Esophagus mucosa (tissue), 1 donor: ENCODE data around the gene CFAP47. TPM values are rescaled to one million over a fixed set of nuclear protein-coding genes. Genes with fewer than 3 reads are reported as not detected.

Experiments used
- ATAC-seq: fragments of 200-7000 bp; cut with Tn5 transposase; one replicate; pipeline ENCODE4 v1.9.1; 2020
- total RNA-seq: library from RNA; stranded (reverse); gene quantifications from one replicate; pipeline ENCODE4 v1.2.4, GENCODE V29; 2023
- donor health status: DM: yes; HTN: yes; CAD: no.

The CFAP47 gene
- total RNA-seq, 1 donor from 2014 or later, result not detected

DNA sequence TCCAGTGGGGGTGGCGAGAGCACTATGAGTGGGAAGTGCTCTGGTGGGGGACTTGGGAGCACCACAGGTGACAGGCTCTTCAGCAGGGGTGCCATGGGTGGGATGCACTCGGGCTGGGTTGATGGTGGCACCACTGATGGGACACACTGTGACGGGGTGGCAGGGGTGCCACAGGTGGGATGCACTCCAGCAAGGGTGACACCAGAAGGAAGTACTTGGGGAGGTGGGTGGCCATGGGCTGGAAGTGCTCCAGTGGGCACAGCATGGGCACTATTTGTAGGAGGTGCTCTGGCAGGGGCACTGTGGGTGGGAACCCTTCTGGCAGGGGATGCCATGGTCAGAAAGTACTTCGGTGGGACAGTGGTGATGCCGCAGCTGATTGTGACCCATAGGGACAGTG is 346.6 kb downstream of the CFAP47 start:
- ATAC-seq, result no peak

DNA sequence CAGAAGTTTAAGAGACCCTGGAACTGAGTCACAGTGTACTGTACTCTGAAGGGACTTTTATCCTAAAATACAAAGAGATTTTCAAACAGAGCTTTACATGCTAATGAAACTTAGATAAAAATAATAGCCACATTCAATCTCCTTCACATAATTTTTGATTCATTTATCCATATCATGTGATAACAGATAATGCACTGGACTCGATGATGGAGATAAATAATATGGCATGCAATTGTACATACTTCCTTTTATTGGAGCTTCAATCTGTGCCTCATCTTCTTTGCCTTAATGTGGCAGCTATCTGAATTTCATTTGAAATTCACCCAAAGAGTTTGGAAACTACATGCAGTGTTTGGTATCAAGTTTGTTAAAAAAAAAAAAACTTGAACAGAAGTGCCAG is 390.6 kb downstream of the CFAP47 start:
- ATAC-seq, result no peak

DNA sequence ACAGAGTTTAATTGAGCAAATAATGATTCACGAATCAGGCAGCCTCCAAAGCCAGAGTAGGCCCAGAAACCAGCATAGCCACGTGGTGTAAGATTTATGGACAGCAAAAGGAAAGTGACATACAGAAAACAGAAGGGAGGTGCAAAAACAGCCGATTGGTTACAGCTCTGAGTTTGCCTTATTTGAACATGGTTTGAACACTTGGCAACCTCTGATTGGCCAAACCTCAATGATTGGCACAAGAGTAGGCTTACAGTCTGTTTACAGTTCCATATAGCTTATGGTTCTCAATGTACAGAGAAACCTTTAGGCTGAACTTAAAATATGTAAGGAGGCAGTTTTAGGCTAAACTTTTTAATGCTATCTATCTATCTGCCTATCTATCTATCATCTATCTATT is 394.8 kb downstream of the CFAP47 start:
- ATAC-seq, result no peak

DNA sequence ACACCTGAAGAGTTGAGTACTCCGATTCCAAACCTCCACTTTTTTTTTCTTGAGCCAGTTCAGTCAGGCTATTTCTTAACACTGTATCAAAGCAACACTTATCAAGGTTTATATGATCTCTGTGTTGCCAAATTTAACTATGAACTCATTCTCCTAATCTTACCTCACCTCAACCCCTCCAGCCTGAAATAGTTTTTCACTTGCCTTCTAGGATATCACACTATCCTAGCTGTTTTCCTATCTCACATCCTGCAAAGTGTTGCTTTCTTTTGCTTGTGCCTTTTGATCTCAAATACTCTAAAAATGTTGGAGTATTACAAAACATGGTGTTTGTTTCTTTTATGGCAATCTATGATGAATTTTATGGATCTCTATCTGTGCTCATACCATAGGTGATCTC is 415.0 kb downstream of the CFAP47 start:
- no peak for ATAC-seq

DNA sequence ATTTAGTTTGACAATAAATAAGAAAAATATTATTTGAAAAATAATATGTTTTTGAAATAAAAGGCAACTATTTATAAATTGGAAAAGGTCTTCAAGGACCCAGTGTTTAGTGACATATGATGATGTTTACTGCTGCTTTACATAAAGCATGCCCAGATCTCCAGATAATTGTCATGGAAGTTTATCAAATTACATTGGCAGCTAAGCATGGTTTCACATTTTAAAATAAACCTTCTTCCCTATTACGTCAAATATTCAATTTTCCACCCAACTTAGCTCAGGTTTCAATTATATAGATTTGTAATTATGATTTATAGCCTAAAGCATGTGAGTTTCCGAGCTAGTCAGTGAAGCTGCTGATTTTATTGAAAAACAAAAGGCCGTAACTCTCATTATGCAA is 417.2 kb downstream of the CFAP47 start:
- no peak for ATAC-seq

DNA sequence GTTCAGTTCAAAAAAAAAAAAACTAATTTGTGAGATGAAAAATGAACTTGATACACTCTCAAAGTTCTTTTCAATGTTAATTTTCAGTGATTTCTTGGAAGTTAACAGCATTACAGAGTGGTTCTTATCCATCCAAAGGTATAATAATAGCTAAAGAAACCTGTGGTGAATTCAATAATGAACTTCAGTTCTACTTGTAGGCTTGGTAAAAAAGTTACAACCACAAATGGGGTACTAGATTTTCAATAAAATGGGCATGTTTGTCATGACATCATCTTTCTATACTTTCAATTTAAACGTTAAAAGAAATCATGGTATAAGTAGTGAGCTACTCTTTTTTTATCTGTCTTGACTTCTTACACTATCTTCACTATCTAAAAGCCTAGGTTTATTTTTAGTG is 424.8 kb downstream of the CFAP47 start:
- no peak for ATAC-seq

DNA sequence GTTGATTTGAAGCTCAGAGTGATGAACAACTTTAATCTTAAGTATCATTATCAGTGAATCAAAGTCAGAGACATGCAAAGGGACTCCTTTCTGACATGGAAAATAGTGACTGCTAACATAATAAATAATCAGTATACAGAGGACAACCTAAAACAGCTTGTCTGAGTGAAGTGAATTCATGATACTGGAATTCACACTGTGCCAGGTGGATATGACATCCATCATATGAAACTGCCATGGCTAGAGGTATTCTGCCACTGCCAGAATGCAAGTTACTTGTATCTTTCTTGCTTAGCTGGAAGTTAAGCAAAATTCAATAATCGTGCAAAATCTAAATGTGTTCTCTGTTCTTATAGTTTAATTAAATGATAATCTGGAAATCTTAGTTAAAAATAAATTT is 429.0 kb downstream of the CFAP47 start:
- ATAC-seq, result no peak

DNA sequence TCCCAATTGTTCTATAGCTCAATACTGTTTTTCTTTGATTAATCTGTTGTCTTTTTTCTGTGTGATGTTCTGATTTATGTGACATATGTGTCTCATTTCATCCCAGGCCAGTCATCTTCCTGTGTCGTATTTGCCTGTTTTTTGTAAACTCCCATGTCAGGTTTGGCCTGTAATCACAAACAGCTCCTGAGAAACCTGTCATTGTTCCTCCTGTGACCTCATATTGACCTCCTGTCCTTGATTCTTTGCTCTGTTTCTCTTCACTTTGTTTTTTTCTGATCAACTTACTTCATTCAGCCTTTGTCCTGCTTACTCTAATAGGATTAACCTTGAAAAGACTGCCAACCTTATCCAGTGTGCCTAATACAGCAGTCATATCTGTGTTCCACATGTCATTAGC is 438.3 kb downstream of the CFAP47 start:
- ATAC-seq, result no peak

DNA sequence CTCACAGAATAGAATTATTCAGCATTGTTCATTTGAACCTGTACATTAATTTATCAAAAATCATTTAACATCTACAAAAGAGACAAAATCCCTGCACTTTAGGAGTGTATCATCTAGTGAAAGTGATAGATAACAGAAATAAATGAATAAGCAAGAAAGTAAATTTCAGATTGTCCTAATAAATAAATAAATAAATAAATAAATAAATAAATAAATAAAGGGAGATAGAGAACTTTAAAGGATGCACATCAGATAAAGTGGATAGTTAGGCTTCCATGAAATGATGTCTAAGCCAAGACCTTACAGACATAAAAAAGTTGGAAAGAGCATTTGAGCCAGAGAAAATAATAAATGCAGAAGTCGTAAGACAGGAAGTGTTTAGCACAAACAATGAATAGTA is 444.7 kb downstream of the CFAP47 start:
- no peak for ATAC-seq

DNA sequence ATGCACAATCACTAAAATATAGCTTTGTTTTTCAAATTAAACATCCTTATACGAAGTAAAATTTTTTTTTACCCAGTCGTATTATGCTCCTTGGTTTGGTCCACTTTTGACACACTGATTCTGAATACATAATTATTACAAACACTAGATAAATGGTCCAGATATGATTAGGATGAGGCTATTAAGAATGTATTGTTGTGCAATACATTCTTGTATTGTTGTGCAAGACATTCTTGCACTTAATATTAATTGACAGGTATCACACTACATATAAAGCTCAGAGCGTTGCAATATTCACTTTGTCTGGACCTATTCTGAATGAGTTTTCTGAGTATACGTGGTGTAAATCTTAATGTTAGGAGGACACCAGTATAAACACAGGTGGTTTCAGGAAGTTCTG is 464.0 kb downstream of the CFAP47 start:
- no peak for ATAC-seq

DNA sequence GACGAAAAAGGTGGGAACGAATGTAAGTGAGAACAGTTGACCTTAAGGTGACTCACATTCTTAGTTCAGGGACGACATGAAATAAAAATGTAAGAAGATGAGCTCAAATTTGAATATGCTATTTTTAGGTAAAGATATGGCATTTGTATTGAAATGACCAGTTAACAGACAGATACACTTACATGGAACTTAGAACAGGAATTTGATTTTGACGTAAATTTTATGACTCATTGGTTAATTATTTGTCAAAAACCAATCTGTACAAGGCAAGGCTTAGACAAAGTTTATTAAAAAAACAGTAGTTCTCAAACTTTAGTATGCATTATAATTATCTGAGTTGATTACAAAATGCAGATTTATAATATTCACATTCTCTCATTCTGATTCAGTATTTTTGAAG is 469.4 kb downstream of the CFAP47 start:
- no peak for ATAC-seq

DNA sequence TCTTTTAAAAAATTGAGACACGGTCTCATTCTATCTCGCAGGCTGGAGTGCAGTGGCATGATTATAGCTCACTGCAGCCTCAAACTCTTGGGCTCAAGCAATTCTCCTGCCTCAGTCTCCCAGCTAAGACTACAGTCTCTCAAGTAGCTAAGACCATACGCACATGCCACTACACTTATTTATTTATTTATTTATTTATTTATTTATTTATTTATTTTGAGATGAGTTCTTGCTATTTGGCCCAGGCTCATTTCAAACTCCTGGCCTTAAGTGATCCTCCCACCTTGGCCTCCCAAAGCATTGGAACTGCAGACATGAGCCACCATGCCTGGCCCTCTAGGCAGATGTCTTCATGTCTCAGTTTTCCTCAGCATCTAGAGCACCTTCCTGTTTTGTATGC is 482.2 kb downstream of the CFAP47 start:
- ATAC-seq, result no peak

DNA sequence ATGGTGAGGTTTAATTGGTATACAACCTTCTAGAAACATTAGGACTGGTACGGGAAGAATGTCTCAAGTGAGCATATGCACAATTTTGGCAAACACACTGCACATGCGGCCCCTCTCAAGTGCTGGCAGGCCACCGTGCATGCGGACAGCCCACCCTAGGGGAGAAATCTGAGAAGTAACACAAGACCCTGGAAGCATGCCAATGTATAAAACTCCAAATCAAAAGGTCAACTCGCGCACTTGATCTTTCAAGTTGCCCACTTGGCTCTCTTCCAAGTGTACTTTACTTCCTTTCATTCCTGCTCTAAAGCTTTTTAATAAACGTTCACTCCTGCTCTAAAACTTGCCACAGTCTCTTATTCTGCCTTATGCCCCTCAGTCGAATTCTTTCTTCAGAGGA is 488.3 kb downstream of the CFAP47 start:
- no peak for ATAC-seq

DNA sequence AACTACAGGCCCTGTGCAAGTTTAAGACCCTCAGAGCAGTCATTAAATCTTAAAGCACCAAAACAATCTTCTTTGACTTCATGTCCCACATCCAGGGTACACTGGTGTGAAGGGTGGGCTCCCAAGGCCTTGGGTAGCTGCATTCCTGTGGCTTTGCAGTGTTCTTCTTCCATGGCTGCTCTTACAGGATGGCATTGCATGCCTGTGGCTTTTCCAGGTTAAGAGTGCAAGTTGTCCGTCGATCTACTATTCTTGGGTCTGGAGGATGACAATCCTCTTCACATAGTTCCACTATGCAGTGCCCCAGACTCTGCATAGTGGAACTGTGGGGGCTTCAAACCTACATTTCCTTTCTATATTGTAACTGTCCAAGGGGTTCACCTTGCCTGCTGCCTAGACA is 494.5 kb downstream of the CFAP47 start:
- ATAC-seq, result no peak

DNA sequence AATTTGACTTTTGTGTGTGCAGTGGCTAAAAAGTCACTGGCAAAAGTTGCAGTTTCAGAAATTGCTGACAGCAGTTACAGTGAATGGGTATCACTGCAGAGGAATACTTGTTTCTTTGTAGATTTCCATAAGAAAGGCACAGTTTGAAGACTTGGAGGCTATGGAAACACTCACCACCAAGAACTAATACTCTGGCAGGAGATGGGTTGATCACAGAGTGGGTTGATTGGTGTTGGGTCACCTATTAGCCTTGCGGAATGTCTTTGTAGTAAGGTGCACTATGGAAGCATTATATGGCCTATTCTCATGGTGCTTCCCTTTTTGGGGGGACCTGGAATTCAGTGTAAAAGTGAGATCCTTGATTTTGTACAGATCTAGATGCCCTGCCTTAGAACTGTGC is 502.8 kb downstream of the CFAP47 start:
- no peak for ATAC-seq

DNA sequence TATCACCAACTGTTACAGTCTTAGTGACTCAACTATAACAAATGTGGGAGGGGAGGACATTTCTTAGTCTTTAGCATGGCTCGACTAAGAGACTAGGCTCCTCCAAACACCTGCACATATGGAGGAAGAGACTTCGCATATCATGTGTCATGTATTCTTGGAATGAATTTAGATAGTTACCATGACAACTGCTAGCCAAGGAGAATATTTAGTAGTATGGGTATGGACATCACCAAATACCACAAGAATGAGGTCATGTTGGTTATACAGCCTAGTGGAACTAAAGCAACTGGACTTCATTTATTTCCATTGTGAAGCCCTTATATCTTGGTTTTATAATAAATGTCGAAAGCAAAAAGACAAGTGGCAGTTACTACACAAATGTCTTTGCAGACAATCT is 512.3 kb downstream of the CFAP47 start:
- no peak for ATAC-seq

DNA sequence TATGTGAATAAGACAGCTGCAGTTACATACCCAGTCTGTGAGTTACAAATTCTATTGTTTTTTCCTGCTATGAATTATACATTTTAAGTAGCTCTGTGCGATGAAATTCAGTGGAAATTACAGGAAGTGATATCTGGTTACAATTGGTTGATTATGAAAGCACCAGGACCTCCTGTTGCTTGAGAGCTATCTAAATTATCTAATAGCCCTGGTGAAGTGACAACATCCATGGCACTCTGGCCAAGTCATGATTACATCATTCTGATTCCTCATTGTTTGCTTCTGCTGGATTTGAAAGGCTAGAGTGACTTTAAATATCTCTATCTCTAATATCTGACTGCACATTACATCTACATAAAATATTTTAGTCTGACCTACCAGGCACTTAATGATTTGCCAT is 515.0 kb downstream of the CFAP47 start:
- no peak for ATAC-seq

Other genes starting within 250 kb of the CFAP47 start
- gene MAGEB16, start 121.4 kb upstream of the CFAP47 start, total RNA-seq, result not detected